GM12892 (cell line): ENCODE measurements around the gene IFI30.

ENCODE experiments used
- POLR2A ChIP-seq: IDR thresholded peaks from 2 replicates; pipeline ENCODE4 v1.6.1; 2011; ENCODE audit warnings: low read depth, low read length, control low read depth
- POLR2AphosphoS5 ChIP-seq: IDR thresholded peaks from 2 replicates; pipeline ENCODE4 v1.6.1; 2011; ENCODE audit warnings: low read depth, low read length, control low read depth

- TF ChIP-seq POLR2A (no peak), POLR2AphosphoS5 (no peak)
These were observed 49.8 kb upstream of the IFI30 start for GRCh38 chr19:18123819-18124218.
